CD14-positive monocyte (primary cell): Measurements from ENCODE around the gene TRAPPC6A. TPM values are rescaled to one million over a fixed set of nuclear protein-coding genes. Genes with fewer than 3 reads are reported as not detected.

Experiments
- DNase-seq, 3 donors: peaks; one replicate each; pipeline ENCODE4 v3.0.0-alpha.2; 2011 to 2022
- H2AFZ ChIP-seq: 2 replicates; pipeline ENCODE4 v1.6.0; 2012; ENCODE audit warnings: mild to moderate bottlenecking, low read depth, low read length, inconsistent platforms; ENCODE audit not compliant: insufficient read depth, poor library complexity, severe bottlenecking
- H3K27ac ChIP-seq, 2 donors: 1 replicate in 1 of 2; 2 replicates in 1 of 2; pipeline ENCODE4 v1.5.1; 2012 to 2013; ENCODE audit warnings: low read length in 2 of 2, control low read depth in 1 of 2, inconsistent platforms in 1 of 2, low read depth in 1 of 2, mild to moderate bottlenecking in 1 of 2
- H3K27me3 ChIP-seq, 2 donors: one replicate each; pipeline versions ENCODE4 v1.6.0 to v1.6.1; 2011 to 2013; ENCODE audit warnings: low read length in 2 of 2; ENCODE audit not compliant: control insufficient read depth in 2 of 2, insufficient read depth in 2 of 2
- H3K36me3 ChIP-seq, 2 donors: replicated peaks in 1 of 2; 1 replicate in 1 of 2; 2 replicates in 1 of 2; pipeline versions ENCODE4 v1.5.1 to v1.6.1; 2012 to 2013; ENCODE audit warnings: low read length in 2 of 2, control low read depth in 1 of 2, inconsistent platforms in 1 of 2, mild to moderate bottlenecking in 1 of 2; ENCODE audit not compliant: insufficient read depth in 2 of 2, control insufficient read depth in 1 of 2
- H3K4me1 ChIP-seq, 2 donors: 1 replicate in 1 of 2; 2 replicates in 1 of 2; pipeline versions ENCODE4 v1.5.1 to v1.6.1; 2012 to 2013; ENCODE audit warnings: low read length in 2 of 2, control low read depth in 1 of 2, inconsistent platforms in 1 of 2, mild to moderate bottlenecking in 1 of 2, moderate library complexity in 1 of 2; ENCODE audit not compliant: insufficient read depth in 2 of 2, control insufficient read depth in 1 of 2
- H3K4me2 ChIP-seq: replicated peaks from 2 replicates; pipeline ENCODE3; 2012; ENCODE audit warnings: low read length, moderate library complexity, mild to moderate bottlenecking; ENCODE audit not compliant: poor library complexity, severe bottlenecking; ENCODE audit errors: extremely low read depth
- H3K4me3 ChIP-seq, 3 experiments: fragments of 200-600 bp in 1 of 3; sonication (generic) in 1 of 3; replicated peaks in 1 of 3; 1 replicate in 2 of 3; 2 replicates in 1 of 3; pipeline ENCODE4 v1.5.1; 2011 to 2013; ENCODE audit warnings: low read length in 3 of 3, mild to moderate bottlenecking in 3 of 3, control low read depth in 2 of 3, low read depth in 2 of 3, inconsistent platforms in 1 of 3, moderate library complexity in 1 of 3
- H3K79me2 ChIP-seq: 2 replicates; pipeline ENCODE4 v1.6.0; 2012; ENCODE audit warnings: mild to moderate bottlenecking, control low read depth, inconsistent platforms, low read length, moderate library complexity; ENCODE audit not compliant: insufficient read depth
- H3K9ac ChIP-seq: 2 replicates; pipeline ENCODE4 v1.6.0; 2017; ENCODE audit warnings: low read length, mild to moderate bottlenecking; ENCODE audit not compliant: insufficient read depth, poor library complexity, severe bottlenecking
- H3K9me3 ChIP-seq, 2 donors: replicated peaks in 1 of 2; 1 replicate in 1 of 2; 2 replicates in 1 of 2; pipeline versions ENCODE4 v1.5.1 to v1.6.1; 2012 to 2013; ENCODE audit warnings: low read length in 2 of 2, control low read depth in 1 of 2; ENCODE audit not compliant: control insufficient read depth in 1 of 2, insufficient read depth in 1 of 2
- H4K20me1 ChIP-seq: 2 replicates; pipeline ENCODE4 v1.6.0; 2012; ENCODE audit warnings: mild to moderate bottlenecking, low read length, control low read depth, moderate library complexity; ENCODE audit not compliant: insufficient read depth
- H3K27ac Mint-ChIP-seq, 7 donors: one replicate each; pipeline ENCODE4 v1.8.0; 2020; ENCODE audit warnings: mild to moderate bottlenecking in 7 of 7, mixed read lengths in 7 of 7, moderate library complexity in 6 of 7, inconsistent platforms in 2 of 7
- H3K27me3 Mint-ChIP-seq, 3 donors: one replicate each; pipeline ENCODE4 v1.8.0; 2021 to 2022; ENCODE audit warnings: low read depth in 3 of 3, mild to moderate bottlenecking in 3 of 3, mixed read lengths in 3 of 3, moderate library complexity in 3 of 3, inconsistent platforms in 1 of 3
- H3K36me3 Mint-ChIP-seq, 2 donors: one replicate each; pipeline ENCODE4 v1.8.0; 2020; ENCODE audit warnings: mixed read lengths in 2 of 2, inconsistent platforms in 1 of 2, mild to moderate bottlenecking in 1 of 2
- H3K4me1 Mint-ChIP-seq: one replicate; pipeline ENCODE4 v1.8.0; 2020; ENCODE audit warnings: mild to moderate bottlenecking, mixed read lengths
- H3K4me3 Mint-ChIP-seq, 2 donors: one replicate each; pipeline ENCODE4 v1.8.0; 2020; ENCODE audit warnings: mild to moderate bottlenecking in 2 of 2, mixed read lengths in 2 of 2, moderate library complexity in 1 of 2
- H3K9me3 Mint-ChIP-seq, 7 donors: one replicate each; pipeline ENCODE4 v1.8.0; 2020 to 2022; ENCODE audit warnings: mixed read lengths in 7 of 7, mild to moderate bottlenecking in 6 of 7, moderate library complexity in 6 of 7, inconsistent platforms in 2 of 7
- CTCF ChIP-seq: fragments of 200-600 bp; IDR thresholded peaks from one replicate; pipeline ENCODE4 v1.8.0; 2022; ENCODE audit warnings: antibody characterized with exemption, mild to moderate bottlenecking
- WGBS: methylation state at CpG from one replicate; pipeline ENCODE4 v1.1.5; 2013; ENCODE audit warnings: missing lambda C conversion rate; ENCODE audit not compliant: insufficient coverage; 5-methylcytosine and 5-hydroxymethylcytosine counted together
- intact Hi-C, 2 donors: fragments of 100-400 bp; cut with micrococcal nuclease; formaldehyde crosslinking; loops; one replicate each; pipeline versions ENCODE4 v1.15.0 to v1.15.1; 2023
- polyA plus RNA-seq, 3 donors: library from polyadenylated mRNA; depleted of rRNA in 1 of 3; unstranded in 2 of 3; stranded (reverse) in 1 of 3; fragments of 300-500 nt in 2 of 3; fragments of >200 nt in 1 of 3; fragmentation: Illumina TruSeq in 2 of 3; gene quantifications; 1 replicate in 2 of 3; 2 replicates in 1 of 3; pipeline ENCODE4 v1.2.3, GENCODE V29; 2012 to 2021

The TRAPPC6A gene
- polyA plus RNA-seq, 3 donors: 49.7 to 82.7 (median 63.4) TPM

GRCh38 chr19:45128146-45128545 is 49.9 kb downstream of the TRAPPC6A start:
- Histone ChIP-seq H3K79me2 (peaks cover 32% of the 10 kb centered on the region), H3K4me2 (no peak overlapping the region), H3K9ac (no peak overlapping the region), H3K9me3 (no peaks in the 10 kb centered on the region), H3K4me1 (no peaks in the 10 kb centered on the region), H2AFZ (no peak overlapping the region), H3K27me3 (no peaks in the 10 kb centered on the region), H3K27ac (no peak overlapping the region), H4K20me1 (peaks cover 51% of the 10 kb centered on the region), H3K4me3 (no peak overlapping the region), H3K36me3 (peaks cover 0 to 5% of the 10 kb centered on the region in 2 donors)
- DNase-seq: no peak
- WGBS: 92% methylated on average over 4 of the region's 5 CpGs
- no peak for TF ChIP-seq CTCF
- Mint-ChIP-seq H3K36me3 (peaks cover 0 to 2% of the 10 kb centered on the region in 2 donors), H3K27ac (no peak overlapping the region), H3K4me1 (peaks cover 5% of the 10 kb centered on the region), H3K4me3 (no peak overlapping the region), H3K27me3 (peaks cover 0 to 2% (median 0%) of the 10 kb centered on the region in 3 donors), H3K9me3 (no peaks in the 10 kb centered on the region)
- intact Hi-C loops: no loop called here

- no peaks in the 10 kb centered on the region for H3K36me3 Mint-ChIP-seq
- TF ChIP-seq CTCF: no peak
- no peaks in the 10 kb centered on the region for H3K27me3 Mint-ChIP-seq
- DNase-seq: no peak
- no peaks in the 10 kb centered on the region for H3K4me1 ChIP-seq
- H3K4me2 ChIP-seq: no peak overlapping the region
- no peaks in the 10 kb centered on the region for H3K9me3 ChIP-seq
- no peak overlapping the region for H2AFZ ChIP-seq
- H3K9me3 Mint-ChIP-seq: no peaks in the 10 kb centered on the region
- peaks cover 60% of the 10 kb centered on the region for H4K20me1 ChIP-seq
- no peak overlapping the region for H3K27ac ChIP-seq
- WGBS: 89% methylated on average over 6 of the region's 7 CpGs
- no peaks in the 10 kb centered on the region for H3K27me3 ChIP-seq
- H3K4me3 Mint-ChIP-seq: no peak overlapping the region
- H3K27ac Mint-ChIP-seq: no peak overlapping the region
- intact Hi-C loops: no loop called here
- peaks cover 7% of the 10 kb centered on the region for H3K4me1 Mint-ChIP-seq
- no peaks in the 10 kb centered on the region for H3K36me3 ChIP-seq
- H3K9ac ChIP-seq: no peak overlapping the region
- peaks cover 39% of the 10 kb centered on the region for H3K79me2 ChIP-seq
- no peak overlapping the region for H3K4me3 ChIP-seq
These were observed 51.4 kb downstream of the TRAPPC6A start for GRCh38 chr19:45126654-45127053.
